ES-I3 (cell line): Measurements from ENCODE around the gene KIF17.

Experiments used
- H3K36me3 ChIP-seq: 2 replicates; pipeline ENCODE4 v1.6.1; 2013; ENCODE audit warnings: mild to moderate bottlenecking, low read length, control low read depth, moderate library complexity; ENCODE audit not compliant: insufficient read depth
- H3K4me1 ChIP-seq: 2 replicates; pipeline ENCODE4 v1.6.1; 2013; ENCODE audit warnings: mild to moderate bottlenecking, control low read depth, low read length; ENCODE audit not compliant: insufficient read depth
- H3K9ac ChIP-seq: 2 replicates; pipeline ENCODE4 v1.6.1; 2013; ENCODE audit warnings: low read depth, mild to moderate bottlenecking, low read length, moderate library complexity
- H3K9me3 ChIP-seq: 2 replicates; pipeline ENCODE4 v1.6.1; 2013; ENCODE audit warnings: mild to moderate bottlenecking, low read length, moderate library complexity; ENCODE audit not compliant: control insufficient read depth, insufficient read depth

Gene KIF17

GRCh38 chr1:20661207-20662109 is 56.3 kb downstream of the KIF17 start, which contains the start of gene DDOST:
DDOST (minus strand) TSS chr1:20661369; CDS start chr1:20661350, 19 bp downstream.
- Histone ChIP-seq H3K4me1 (peaks cover 12% of the 10 kb centered on the region), H3K36me3 (peaks cover 6% of the 10 kb centered on the region), H3K9ac (peak within 1 kb of the TSS; percentile 64), H3K9me3 (no peaks in the 10 kb centered on the region)

GRCh38 chr1:20660847-20661206 is 57.0 kb downstream of the KIF17 start:
- H3K9me3 ChIP-seq: no peaks in the 10 kb centered on the region
- peak overlapping the region; percentile 64 for H3K9ac ChIP-seq
- peaks cover 11% of the 10 kb centered on the region for H3K36me3 ChIP-seq
- H3K4me1 ChIP-seq: peaks cover 10% of the 10 kb centered on the region

- H3K9ac ChIP-seq: peak overlapping the region; percentile 64
- H3K36me3 ChIP-seq: peaks cover 16% of the 10 kb centered on the region
- H3K4me1 ChIP-seq: peaks cover 7% of the 10 kb centered on the region
- no peaks in the 10 kb centered on the region for H3K9me3 ChIP-seq
These were observed 57.4 kb downstream of the KIF17 start for GRCh38 chr1:20660363-20660762.

- H3K9me3 ChIP-seq: no peaks in the 10 kb centered on the region
- H3K36me3 ChIP-seq: peaks cover 25% of the 10 kb centered on the region
- H3K4me1 ChIP-seq: peaks cover 7% of the 10 kb centered on the region
- H3K9ac ChIP-seq: no peak overlapping the region
These were observed 59.5 kb downstream of the KIF17 start for GRCh38 chr1:20658166-20658915.

- H3K9ac ChIP-seq: no peak overlapping the region
These were observed 60.8 kb downstream of the KIF17 start for GRCh38 chr1:20657024-20657423.

GRCh38 chr1:20654104-20654690 is 63.6 kb downstream of the KIF17 start:
- no peak overlapping the region for H3K9ac ChIP-seq
- no peaks in the 10 kb centered on the region for H3K9me3 ChIP-seq
- no peaks in the 10 kb centered on the region for H3K4me1 ChIP-seq
- H3K36me3 ChIP-seq: peaks cover 33% of the 10 kb centered on the region

More at GRCh38 chr1:20657024-20657423, 60.8 kb downstream of the KIF17 start:
- H3K9me3 ChIP-seq: no peaks in the 10 kb centered on the region
- H3K4me1 ChIP-seq: peaks cover 7% of the 10 kb centered on the region
- H3K36me3 ChIP-seq: peaks cover 36% of the 10 kb centered on the region

GRCh38 chr1:20652300-20652699 is 65.5 kb downstream of the KIF17 start:
- no peak overlapping the region for H3K9ac ChIP-seq
- H3K9me3 ChIP-seq: no peaks in the 10 kb centered on the region
- H3K36me3 ChIP-seq: peaks cover 30% of the 10 kb centered on the region
- H3K4me1 ChIP-seq: no peaks in the 10 kb centered on the region

- Histone ChIP-seq H3K9me3 (no peaks in the 10 kb centered on the region), H3K4me1 (no peaks in the 10 kb centered on the region), H3K36me3 (peaks cover 14% of the 10 kb centered on the region), H3K9ac (no peak overlapping the region)
These were observed 68.9 kb downstream of the KIF17 start for GRCh38 chr1:20648946-20649345.

- H3K4me1 ChIP-seq: no peaks in the 10 kb centered on the region
- no peaks in the 10 kb centered on the region for H3K9me3 ChIP-seq
- H3K36me3 ChIP-seq: peaks cover 12% of the 10 kb centered on the region
- no peak overlapping the region for H3K9ac ChIP-seq
These were observed 69.4 kb downstream of the KIF17 start for GRCh38 chr1:20648438-20648837.

- no peak overlapping the region for H3K9ac ChIP-seq
- H3K36me3 ChIP-seq: no peaks in the 10 kb centered on the region; the same call in 1 of the 2 replicates
- no peaks in the 10 kb centered on the region for H3K9me3 ChIP-seq
- peaks cover 7% of the 10 kb centered on the region; the same call in 1 of the 2 replicates for H3K4me1 ChIP-seq
These were observed 72.4 kb downstream of the KIF17 start for GRCh38 chr1:20645414-20645813.

- H3K36me3 ChIP-seq: no peaks in the 10 kb centered on the region
- no peaks in the 10 kb centered on the region for H3K9me3 ChIP-seq
- H3K4me1 ChIP-seq: peaks cover 7% of the 10 kb centered on the region; the same call in 1 of the 2 replicates
- H3K9ac ChIP-seq: no peak overlapping the region
These were observed 73.4 kb downstream of the KIF17 start for GRCh38 chr1:20644416-20644815.

GRCh38 chr1:20643080-20643479 is 74.7 kb downstream of the KIF17 start:
- Histone ChIP-seq H3K36me3 (0 out of 2 replicates have a peak, but pooled peaks cover 5% of the 10 kb centered on the region), H3K9ac (no peak overlapping the region), H3K4me1 (peaks cover 7% of the 10 kb centered on the region; the same call in 1 of the 2 replicates), H3K9me3 (no peaks in the 10 kb centered on the region)

- Histone ChIP-seq H3K9ac (no peak overlapping the region), H3K9me3 (no peaks in the 10 kb centered on the region), H3K36me3 (0 out of 2 replicates have a peak, but pooled peaks cover 7% of the 10 kb centered on the region), H3K4me1 (peaks cover 7% of the 10 kb centered on the region; the same call in 1 of the 2 replicates)
These were observed 75.8 kb downstream of the KIF17 start for GRCh38 chr1:20641975-20642374.

GRCh38 chr1:20640183-20640597 is 77.6 kb downstream of the KIF17 start:
- Histone ChIP-seq H3K9ac (no peak overlapping the region), H3K9me3 (no peaks in the 10 kb centered on the region), H3K36me3 (0 out of 2 replicates have a peak, but pooled peaks cover 7% of the 10 kb centered on the region), H3K4me1 (peaks cover 7% of the 10 kb centered on the region; the same call in 1 of the 2 replicates)
